Stimulated activated CD4-positive, alpha-beta T cell treated with anti-CD3 and anti-CD28 coated beads, Interleukin-15, amount 100 ng/mL, for 24 hours (primary cell): ENCODE measurements around the gene CUX1.
"Not testable (repeated sequence)": the region's sequence is repeated elsewhere in the genome, so short reads cannot be mapped to it uniquely, and the experiment has no call there.

ENCODE experiments used
- DNase-seq: peaks from one replicate; pipeline ENCODE4 v3.0.0-alpha.2; 2020

Gene CUX1

DNA sequence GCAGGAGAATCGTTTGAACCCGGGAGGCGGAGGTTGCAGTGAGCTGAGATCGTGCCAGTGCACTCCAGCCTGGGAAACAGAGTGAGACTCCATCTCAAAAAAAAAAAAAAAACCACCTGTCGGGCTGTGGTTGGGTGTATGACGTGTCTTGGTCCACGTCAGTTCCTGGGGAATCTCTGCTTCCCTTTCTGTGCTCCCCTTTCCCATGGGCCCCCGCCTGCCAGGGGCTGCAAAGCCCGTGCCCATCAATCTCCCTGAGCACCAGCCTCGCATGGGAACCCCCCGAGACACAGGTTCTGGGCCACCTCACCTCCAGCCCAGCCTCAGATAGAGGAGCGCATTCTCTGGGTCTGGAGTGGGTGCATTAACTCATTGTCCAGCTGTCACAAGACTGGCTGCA, 467.0 kb downstream of the CUX1 start:
- DNase-seq = no peak

GRCh38 chr7:102284891-102285539, 467.6 kb downstream of the CUX1 start:
- DNase-seq = no peak

GRCh38 chr7:102285540-102286236, 468.3 kb downstream of the CUX1 start:
- DNase-seq = no peak

DNA sequence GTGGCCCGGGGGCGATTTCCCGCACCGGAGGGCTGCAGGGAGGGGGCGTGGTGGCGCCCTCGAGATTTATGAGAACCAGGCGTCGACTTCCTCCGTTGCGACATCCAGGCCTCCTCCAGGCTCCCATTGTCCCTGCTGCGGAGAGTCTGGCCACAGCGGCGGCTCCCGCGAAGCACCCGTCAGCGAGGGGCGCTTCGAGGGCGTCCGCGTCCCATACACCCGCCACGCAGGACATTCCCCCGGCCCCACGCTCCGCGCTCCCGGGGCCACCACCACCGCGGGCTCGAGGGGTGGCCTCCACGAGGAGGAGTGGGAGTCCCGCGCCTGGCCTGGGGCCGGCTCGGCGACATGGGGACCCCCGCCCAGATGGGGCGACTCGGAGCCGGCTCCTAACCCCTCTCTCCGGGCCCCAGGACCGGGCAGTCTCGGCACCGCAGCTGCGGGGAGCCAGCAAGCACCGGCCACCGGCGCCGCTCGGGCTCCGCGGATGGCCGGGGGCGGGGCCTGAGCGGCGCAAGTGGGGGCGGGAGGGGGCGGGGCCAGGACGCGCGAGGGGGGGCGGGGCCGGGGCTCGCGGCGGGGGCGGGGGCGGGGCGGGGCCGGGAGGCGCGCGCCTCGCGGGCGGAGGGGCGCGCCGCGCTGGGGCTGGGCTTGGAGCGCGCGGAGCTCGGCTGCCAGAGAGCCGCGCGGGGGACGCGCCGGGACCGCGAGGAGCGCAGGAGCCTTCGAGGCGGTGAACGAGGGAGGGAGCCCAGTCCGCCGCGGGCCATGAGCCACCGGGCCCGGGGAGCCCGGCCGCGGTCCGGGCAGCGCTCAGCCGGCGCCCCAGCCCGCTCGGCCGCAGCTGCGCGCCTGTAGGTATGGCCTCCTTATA, 469.0 kb downstream of the CUX1 start, which contains the start of gene SH2B2:
SH2B2 (plus strand) TSS at position 632 of the 874 bp plus-strand sequence. CDS start 13,683 bp downstream, outside the sequence.
- DNase-seq = peak; percentile 50

- DNase-seq = peak; percentile 32
Measured at GRCh38 chr7:102287111-102287980, 469.9 kb downstream of the CUX1 start.

GRCh38 chr7:102287981-102288278, 470.5 kb downstream of the CUX1 start:
- DNase-seq = no peak

DNA sequence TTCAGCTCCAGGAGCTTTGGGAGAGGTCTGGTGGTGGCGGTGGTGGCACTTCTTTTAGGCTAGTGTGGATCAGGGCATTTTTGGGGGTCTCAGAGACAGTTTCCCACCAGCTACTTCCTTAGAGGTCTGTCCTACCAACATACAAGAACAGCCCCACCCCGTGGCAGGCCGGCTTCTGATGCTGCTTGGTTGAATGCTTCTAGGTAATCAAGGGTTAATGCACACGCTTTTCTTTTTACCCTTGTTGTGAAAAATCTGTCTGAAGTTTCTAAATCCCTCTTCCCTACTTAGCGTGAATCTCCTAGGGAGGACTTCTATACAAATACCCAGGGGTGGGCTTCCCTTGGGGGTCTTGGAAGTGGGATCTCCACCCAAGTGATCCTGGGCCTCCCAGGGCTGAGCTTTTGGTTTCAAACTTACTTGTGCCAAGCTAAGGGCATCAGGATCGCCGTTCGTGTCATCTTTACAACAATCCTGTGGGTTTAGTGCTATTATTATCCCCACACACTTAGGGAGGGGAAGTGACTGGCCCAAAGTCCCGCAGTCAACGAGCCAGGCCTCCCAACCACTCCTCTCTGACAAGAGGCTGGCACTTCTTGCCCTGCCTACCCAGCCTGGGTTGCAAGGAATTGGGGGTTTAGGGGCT, 471.0 kb downstream of the CUX1 start:
- DNase-seq = peak; percentile 31

DNA sequence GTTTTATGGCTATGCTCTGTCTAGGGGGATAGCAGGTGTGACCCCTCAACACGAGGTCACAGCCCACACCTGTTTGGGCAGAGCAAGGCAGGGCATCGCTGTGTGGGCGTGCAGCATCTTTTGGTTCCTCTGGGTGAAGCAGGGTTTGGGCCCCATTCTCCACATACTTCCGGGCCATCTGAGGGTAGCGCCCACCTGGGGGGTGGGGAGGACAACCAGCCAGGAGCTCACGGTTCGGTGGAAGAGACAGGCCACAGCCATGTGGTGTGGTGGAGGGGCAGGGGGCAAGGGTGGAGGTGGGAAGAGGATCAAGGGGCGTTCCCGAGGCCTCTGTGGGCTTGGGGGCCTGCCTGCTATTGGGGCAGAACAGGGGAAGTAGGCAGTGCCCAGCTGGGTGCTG, 471.6 kb downstream of the CUX1 start:
- DNase-seq = no peak

DNA sequence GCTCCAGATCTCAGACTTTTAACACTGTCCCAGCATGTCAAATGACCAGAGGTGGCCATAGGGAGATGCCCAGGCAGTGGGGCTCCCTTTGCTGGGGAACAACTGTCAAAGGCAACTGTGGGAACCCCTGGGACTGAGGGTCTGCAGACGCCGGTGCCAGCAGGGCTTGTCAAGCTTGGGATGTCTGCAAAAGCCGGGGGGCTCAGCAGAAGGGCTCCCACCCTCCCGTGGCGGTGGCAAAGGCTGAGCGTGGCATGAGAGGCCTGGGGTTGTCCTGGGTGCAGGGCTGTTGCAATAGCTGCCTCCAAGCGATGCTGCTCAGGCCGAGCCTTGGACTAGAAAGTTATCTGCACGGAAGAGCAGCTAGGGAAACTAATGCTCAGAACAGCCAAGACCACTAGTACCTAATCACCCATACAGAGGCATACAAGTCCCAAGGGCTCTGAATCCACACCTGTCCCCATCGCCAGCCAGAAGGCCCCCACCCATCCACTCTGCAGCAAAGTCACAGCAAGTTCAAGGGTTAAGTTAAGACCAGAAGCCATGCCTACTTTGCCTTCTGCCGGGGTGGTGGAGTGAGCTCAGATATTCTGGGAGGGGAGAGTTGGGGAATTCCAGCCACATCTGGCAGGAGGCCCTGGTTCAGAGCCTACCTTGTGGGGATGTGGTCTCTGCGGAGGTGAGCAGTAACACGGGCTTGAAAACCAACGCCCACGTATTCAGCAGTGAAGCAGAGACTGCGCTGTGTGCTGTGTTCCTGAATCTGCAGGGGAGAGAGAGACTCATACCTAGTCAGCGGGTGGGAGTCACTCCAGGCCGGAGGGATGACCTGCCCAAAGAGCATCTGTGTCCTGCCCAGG, 473.9 kb downstream of the CUX1 start:
- DNase-seq = peak; percentile 57

DNA sequence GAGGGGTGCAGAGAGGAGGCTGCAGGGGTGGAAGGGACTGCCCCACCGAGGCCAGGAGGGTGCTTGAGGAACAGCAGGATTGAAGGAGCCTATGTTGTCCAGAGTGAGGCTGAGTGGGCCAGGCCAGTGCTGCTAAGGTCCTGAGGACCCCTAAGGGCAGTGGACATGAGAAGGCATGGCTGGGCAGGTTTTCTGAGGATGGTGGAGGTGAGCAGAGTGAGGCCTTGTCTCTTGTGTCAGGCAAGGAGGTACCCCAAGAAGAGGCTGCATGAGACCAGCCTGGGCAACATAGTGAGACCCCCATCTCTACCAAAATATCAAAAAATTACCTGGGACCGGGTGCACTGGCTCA, 474.5 kb downstream of the CUX1 start:
- DNase-seq = no peak

DNA sequence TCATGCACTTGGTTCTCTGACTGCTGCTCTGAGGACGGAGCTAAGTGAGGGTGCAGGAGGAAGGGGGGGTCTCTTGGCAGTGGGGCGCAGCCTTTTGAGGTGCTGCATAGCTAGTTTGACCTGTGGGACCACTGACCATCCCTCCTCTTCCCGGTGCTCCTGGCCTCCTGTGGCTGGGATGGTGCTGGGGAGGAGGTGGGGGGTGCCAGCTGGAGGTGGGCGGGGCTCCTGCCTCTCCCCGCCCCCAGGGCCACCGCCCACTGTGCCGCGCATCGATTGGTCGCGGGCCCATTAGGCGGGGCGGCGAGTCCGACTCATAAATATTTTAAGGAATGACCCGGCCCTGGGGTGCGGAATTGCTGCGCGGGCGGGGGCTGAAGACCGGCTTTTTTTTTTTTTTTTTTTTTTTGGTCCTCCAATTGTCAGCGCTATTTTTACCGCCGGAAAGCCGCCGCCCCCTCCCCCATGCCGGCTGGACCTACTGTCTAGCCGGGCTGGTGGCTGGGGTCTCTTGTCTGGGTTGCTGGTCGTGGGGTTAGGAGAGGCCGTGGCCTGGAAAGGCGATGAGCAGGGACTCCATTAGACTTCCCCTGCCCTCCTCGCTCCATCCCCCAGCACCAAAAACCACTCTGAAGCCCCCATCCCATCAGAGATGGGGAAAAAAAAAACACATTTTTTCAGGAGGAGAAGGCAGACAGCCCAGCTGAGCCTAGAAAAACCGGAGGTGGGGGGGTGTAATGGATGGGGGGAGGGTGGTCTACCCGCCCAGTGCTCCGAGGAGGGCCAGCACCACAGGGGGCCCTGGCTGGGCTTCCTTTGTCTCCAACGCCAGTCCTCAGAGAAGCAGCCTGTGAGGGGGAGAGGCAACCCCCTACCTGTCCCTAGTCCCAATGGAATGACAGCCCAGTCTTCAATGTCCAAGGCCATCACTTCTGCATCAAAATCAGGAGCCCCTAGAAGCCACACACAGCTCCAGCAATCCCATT, 475.7 kb downstream of the CUX1 start:
- DNase-seq = no peak

- no peak for DNase-seq
Measured at GRCh38 chr7:102294589-102294988, 477.2 kb downstream of the CUX1 start.

DNA sequence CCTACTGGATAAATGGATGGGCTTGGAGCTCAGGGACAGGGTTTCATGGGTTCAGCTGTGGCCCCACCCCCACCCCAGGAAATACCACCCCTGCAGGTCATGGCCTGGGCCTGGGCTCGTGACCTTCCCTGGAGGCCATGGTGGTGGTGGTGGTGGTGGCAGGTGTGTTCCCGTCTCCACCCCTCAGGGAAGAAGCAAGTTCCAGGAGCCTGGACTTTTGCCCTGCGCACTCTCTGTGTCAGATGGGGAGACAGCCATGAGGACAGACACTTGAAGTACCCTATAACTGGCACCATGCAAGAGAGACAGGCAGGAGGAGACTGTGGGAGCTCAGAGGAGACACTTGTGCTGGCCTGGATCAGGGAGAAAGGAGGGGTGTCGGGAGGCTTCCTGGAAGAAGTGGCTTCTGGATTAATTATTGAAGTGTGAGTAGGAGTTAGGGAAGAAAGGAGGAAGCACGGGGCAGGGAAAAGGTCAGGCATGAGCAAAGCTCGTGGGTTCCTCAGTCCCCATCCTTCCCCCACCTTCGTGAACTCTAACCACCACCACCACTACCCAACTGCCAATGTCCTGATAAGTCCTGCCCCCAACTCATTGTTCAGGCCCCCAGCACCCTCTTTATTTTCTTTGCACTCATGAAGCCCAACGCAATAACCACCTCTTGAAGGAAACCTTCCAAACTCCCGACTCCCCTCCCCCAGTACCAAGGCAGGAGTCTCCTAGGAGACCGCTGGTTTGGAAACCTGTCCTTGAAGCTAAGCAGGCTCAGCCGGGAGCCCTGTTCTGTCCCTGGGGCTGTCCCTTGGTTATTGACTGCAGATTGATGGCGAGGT, 478.1 kb downstream of the CUX1 start:
- DNase-seq = no peak

- no peak for DNase-seq
Measured at GRCh38 chr7:102296179-102296438, 478.7 kb downstream of the CUX1 start.

- no peak for DNase-seq
Measured at GRCh38 chr7:102296514-102296913, 479.1 kb downstream of the CUX1 start.

GRCh38 chr7:102297487-102298218, 480.2 kb downstream of the CUX1 start:
- DNase-seq = no peak

- DNase-seq = no peak
Measured at GRCh38 chr7:102300643-102301221, 483.3 kb downstream of the CUX1 start.

GRCh38 chr7:102301367-102301766, 483.9 kb downstream of the CUX1 start:
- not testable (repeated sequence) for DNase-seq
